B cell (primary cell): Measurements from ENCODE around the gene ZNF280D. TPM values are rescaled to one million over a fixed set of nuclear protein-coding genes. Genes with fewer than 3 reads are reported as not detected.

Experiments
- ATAC-seq: fragments of 200-7000 bp; cut with Tn5 transposase; one replicate; pipeline ENCODE4 v1.10.0; 2021; ENCODE audit warnings: low read depth, mild to moderate bottlenecking, moderate number of reproducible peaks, moderate library complexity
- CTCF ChIA-PET: fragments of 350-600 bp; sonication (Branson Sonifier 250); formaldehyde crosslinking; loops from one replicate; lab custom pipeline; 2021; ENCODE audit warnings: antibody characterized with exemption, inconsistent platforms; lab: Charles Lee
- POLR2A ChIA-PET: fragments of 350-600 bp; sonication (Branson Sonifier 250); formaldehyde crosslinking; loops from one replicate; lab custom pipeline; 2021; ENCODE audit warnings: antibody characterized with exemption; lab: Charles Lee
- DNase-seq: peaks from one replicate; pipeline ENCODE4 v3.0.0; 2013
- H2AFZ ChIP-seq: 2 replicates; pipeline ENCODE4 v1.6.1; 2012; ENCODE audit warnings: mild to moderate bottlenecking, low read depth, low read length; ENCODE audit not compliant: insufficient read depth, poor library complexity, severe bottlenecking
- H3K27ac ChIP-seq, 2 donors: 1 replicate in 1 of 2; 2 replicates in 1 of 2; pipeline ENCODE4 v1.5.1; 2012 to 2013; ENCODE audit warnings: low read length in 2 of 2, mild to moderate bottlenecking in 2 of 2, moderate library complexity in 1 of 2
- H3K27me3 ChIP-seq, 4 experiments: fragments of 200-600 bp in 1 of 4; sonication (generic) in 1 of 4; replicated peaks in 1 of 4; 1 replicate in 2 of 4; 2 replicates in 2 of 4; pipeline versions ENCODE4 v1.6.1 to v1.7.0; 2013 to 2016; ENCODE audit warnings: low read length in 3 of 4, mild to moderate bottlenecking in 2 of 4, mixed read lengths in 1 of 4, moderate library complexity in 1 of 4; ENCODE audit not compliant: insufficient read depth in 4 of 4, control insufficient read depth in 3 of 4; ENCODE audit errors: control extremely low read depth in 1 of 4
- H3K36me3 ChIP-seq, 2 experiments: replicated peaks in 1 of 2; 1 replicate in 1 of 2; 2 replicates in 1 of 2; pipeline versions ENCODE4 v1.6.1 to v1.7.1; 2013; ENCODE audit warnings: low read length in 1 of 2; ENCODE audit not compliant: insufficient read depth in 2 of 2, control insufficient read depth in 1 of 2; ENCODE audit errors: control extremely low read depth in 1 of 2, extremely low read depth in 1 of 2
- H3K4me1 ChIP-seq, 2 donors: fragments of 200-600 bp in 1 of 2; sonication (generic) in 1 of 2; 1 replicate in 1 of 2; 2 replicates in 1 of 2; pipeline versions ENCODE4 v1.5.1 to v1.6.1; 2013 to 2017; ENCODE audit warnings: low read length in 2 of 2; ENCODE audit not compliant: control insufficient read depth in 2 of 2, insufficient read depth in 2 of 2
- H3K4me2 ChIP-seq: replicated peaks from 2 replicates; pipeline ENCODE3; 2012; ENCODE audit warnings: mild to moderate bottlenecking, low read depth, low read length; ENCODE audit not compliant: poor library complexity, severe bottlenecking
- H3K4me3 ChIP-seq, 5 experiments: fragments of 200-600 bp in 1 of 5; sonication (generic) in 1 of 5; 1 replicate in 3 of 5; 2 replicates in 2 of 5; pipeline versions ENCODE4 v1.5.1 to v1.7.0; 2011 to 2016; ENCODE audit warnings: low read length in 4 of 5, mild to moderate bottlenecking in 4 of 5, low read depth in 2 of 5, control low read depth in 1 of 5, moderate library complexity in 1 of 5; ENCODE audit not compliant: insufficient read depth in 1 of 5; ENCODE audit errors: control extremely low read depth in 1 of 5, extremely low read depth in 1 of 5
- H3K79me2 ChIP-seq: fragments of 200-600 bp; sonication (generic); one replicate; pipeline ENCODE4 v1.6.0; 2016; ENCODE audit warnings: low read length; ENCODE audit not compliant: control insufficient read depth, insufficient read depth
- H3K9ac ChIP-seq: fragments of 200-600 bp; sonication (generic); 2 replicates; pipeline ENCODE4 v1.6.1; 2017; ENCODE audit warnings: mild to moderate bottlenecking, low read length, moderate library complexity
- H3K9me3 ChIP-seq, 3 donors: one replicate each; pipeline versions ENCODE4 v1.6.1 to v1.7.1; 2013; ENCODE audit warnings: low read length in 2 of 3; ENCODE audit not compliant: control insufficient read depth in 2 of 3, insufficient read depth in 1 of 3; ENCODE audit errors: control extremely low read depth in 1 of 3
- H4K20me1 ChIP-seq: 2 replicates; pipeline ENCODE4 v1.6.0; 2012; ENCODE audit warnings: mild to moderate bottlenecking, low read length; ENCODE audit not compliant: insufficient read depth, control insufficient read depth, poor library complexity, severe bottlenecking
- H3K27ac Mint-ChIP-seq: one replicate; pipeline ENCODE4 v1.8.0; 2021; ENCODE audit warnings: mixed read lengths
- H3K27me3 Mint-ChIP-seq: one replicate; pipeline ENCODE4 v1.8.0; 2021; ENCODE audit warnings: mixed read lengths
- H3K4me1 Mint-ChIP-seq: one replicate; pipeline ENCODE4 v1.8.0; 2021; ENCODE audit warnings: mixed read lengths
- H3K4me3 Mint-ChIP-seq: one replicate; pipeline ENCODE4 v1.8.0; 2021; ENCODE audit warnings: mixed read lengths
- H3K9me3 Mint-ChIP-seq: one replicate; pipeline ENCODE4 v1.8.0; 2022; ENCODE audit warnings: mixed read lengths; ENCODE audit not compliant: insufficient read depth
- CTCF ChIP-seq: fragments of 200-600 bp; IDR thresholded peaks from one replicate; pipeline ENCODE4 v1.8.0; 2022; ENCODE audit warnings: antibody characterized with exemption, mild to moderate bottlenecking
- EZH2 ChIP-seq: IDR thresholded peaks from 2 replicates; pipeline ENCODE4 v1.6.1; 2012; ENCODE audit warnings: borderline replicate concordance, low read depth, mild to moderate bottlenecking, moderate library complexity, low read length; ENCODE audit not compliant: insufficient read depth, poor library complexity, severe bottlenecking
- WGBS: methylation state at CpG from one replicate; pipeline ENCODE4 v1.1.5; 2013; ENCODE audit warnings: missing lambda C conversion rate; ENCODE audit not compliant: insufficient coverage; 5-methylcytosine and 5-hydroxymethylcytosine counted together
- intact Hi-C: fragments of 100-400 bp; cut with micrococcal nuclease; formaldehyde crosslinking; loops from one replicate; pipeline ENCODE4 v1.10.0; 2022
- polyA plus RNA-seq: library from polyadenylated mRNA; depleted of rRNA; stranded (reverse); fragments of >200 nt; gene quantifications from 2 replicates; pipeline ENCODE4 v1.2.3, GENCODE V29; 2012
- total RNA-seq, 2 donors: library from RNA; stranded (reverse); fragments of 120-200 nt in 1 of 2; gene quantifications; 1 replicate in 1 of 2; 2 replicates in 1 of 2; pipeline versions ENCODE4 v1.2.3 to v1.2.4, GENCODE V29; 2013 to 2022

The ZNF280D gene
- total and polyA plus RNA-seq, 2 donors (not counting 1 experiment from before 2014, with no cell fraction given), result 14.7 to 68.3 TPM

- H3K4me1 ChIP-seq, result no peaks in the 10 kb centered on the region
- H3K4me1 Mint-ChIP-seq, result no peaks in the 10 kb centered on the region
- no peaks in the 10 kb centered on the region for H4K20me1 ChIP-seq
- no peaks in the 10 kb centered on the region for H3K27me3 ChIP-seq
- no peak overlapping the region for H3K27ac ChIP-seq
- H3K27me3 Mint-ChIP-seq, result no peaks in the 10 kb centered on the region
- WGBS, result no CpG with 5 or more reads among the region's 2 CpGs
- no peak overlapping the region for H3K4me3 ChIP-seq
- CTCF ChIA-PET, result no interaction called here
- H3K9me3 Mint-ChIP-seq, result no peaks in the 10 kb centered on the region
- ATAC-seq (no peak), DNase-seq (no peak)
- H3K4me3 Mint-ChIP-seq, result no peak overlapping the region
- H3K79me2 ChIP-seq, result no peaks in the 10 kb centered on the region
- H3K36me3 ChIP-seq, result peaks cover 3 to 19% of the 10 kb centered on the region in 2 experiments
- no peak overlapping the region for H2AFZ ChIP-seq
- TF ChIP-seq CTCF (no peak), EZH2 (no peak)
- no peak overlapping the region for H3K9ac ChIP-seq
- POLR2A ChIA-PET, result no interaction called here
- H3K4me2 ChIP-seq, result no peak overlapping the region
- no peak overlapping the region for H3K27ac Mint-ChIP-seq
- no peaks in the 10 kb centered on the region for H3K9me3 ChIP-seq
- intact Hi-C loops, result no loop called here
These were observed 74.1 kb downstream of the ZNF280D start for GRCh38 chr15:56659197-56659596.

- H3K79me2 ChIP-seq, result no peaks in the 10 kb centered on the region
- no peaks in the 10 kb centered on the region for H3K9me3 ChIP-seq
- H3K27me3 ChIP-seq, result no peaks in the 10 kb centered on the region
- no peak for DNase-seq
- ChIA-PET CTCF (no interaction called here), POLR2A (no interaction called here)
- no peaks in the 10 kb centered on the region for H3K4me1 ChIP-seq
- no CpG with 5 or more reads among the region's 3 CpGs for WGBS
- ATAC-seq, result no peak
- intact Hi-C loops, result no loop called here
- H3K27ac ChIP-seq, result no peak overlapping the region
- no peaks in the 10 kb centered on the region for H3K27me3 Mint-ChIP-seq
- no peaks in the 10 kb centered on the region for H3K4me1 Mint-ChIP-seq
- H3K4me3 ChIP-seq, result no peak overlapping the region
- H4K20me1 ChIP-seq, result no peaks in the 10 kb centered on the region
- H2AFZ ChIP-seq, result no peak overlapping the region
- H3K4me3 Mint-ChIP-seq, result no peak overlapping the region
- no peak overlapping the region for H3K4me2 ChIP-seq
- no peak overlapping the region for H3K9ac ChIP-seq
- no peaks in the 10 kb centered on the region for H3K9me3 Mint-ChIP-seq
- no peak for TF ChIP-seq EZH2
- TF ChIP-seq CTCF, result no peak
- H3K36me3 ChIP-seq, result peaks cover 0 to 16% of the 10 kb centered on the region in 2 experiments
- no peak overlapping the region for H3K27ac Mint-ChIP-seq
These were observed 78.7 kb downstream of the ZNF280D start for GRCh38 chr15:56654624-56655023.
